GM18507 (cell line): ENCODE results near the gene TEAD1.

Source experiments
- DNase-seq: peaks from one replicate; pipeline ENCODE4 v3.0.0; 2011; ENCODE audit warnings: low read depth; ENCODE audit not compliant: insufficient read length; ENCODE audit errors: extremely low spot score
- FAIRE-seq: peaks from 2 replicates; lab custom pipeline; 2011; peaks lifted over from hg19 to GRCh38; lab: Jason Lieb, UNC

TEAD1 gene

DNA sequence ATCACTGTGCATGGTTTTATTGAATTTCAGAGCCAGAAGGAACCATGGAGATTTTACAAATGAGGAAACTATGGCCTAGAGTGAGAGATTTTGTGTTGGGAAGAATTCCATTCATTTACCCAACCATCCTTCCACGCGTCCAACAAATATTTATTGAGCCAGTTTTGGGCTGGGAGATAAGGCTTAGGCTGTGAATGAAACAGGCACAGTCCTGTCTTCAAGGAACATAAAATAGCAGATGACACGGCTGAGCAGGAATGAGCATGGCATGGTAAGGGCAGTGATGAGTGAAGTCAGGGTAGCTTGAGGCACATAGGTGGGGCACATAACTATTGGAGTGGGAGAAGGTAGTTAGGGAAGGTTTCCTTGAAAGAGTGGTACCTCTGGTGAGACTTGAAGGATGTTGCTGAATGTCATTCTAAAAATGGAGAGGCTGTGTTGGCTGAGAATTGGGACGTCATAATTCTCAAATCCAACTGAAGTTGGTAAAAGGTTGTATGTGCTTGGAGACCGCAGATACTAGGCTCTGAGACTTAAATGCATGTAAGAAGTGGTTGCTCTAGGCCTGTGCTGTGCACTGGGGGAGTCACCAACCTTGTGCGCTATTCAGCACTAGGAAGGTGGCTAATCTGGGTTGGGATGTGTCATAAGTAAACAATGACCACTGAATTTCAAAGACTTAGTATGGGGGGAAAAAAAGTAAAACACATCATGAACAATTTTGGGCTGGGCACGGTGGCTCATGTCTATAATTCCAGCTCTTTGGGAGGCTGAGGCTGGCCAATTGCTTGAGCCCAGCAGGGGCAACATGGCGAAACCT lies 51.9 kb downstream of the TEAD1 start:
- no peak for FAIRE-seq
- no peak for DNase-seq

DNA sequence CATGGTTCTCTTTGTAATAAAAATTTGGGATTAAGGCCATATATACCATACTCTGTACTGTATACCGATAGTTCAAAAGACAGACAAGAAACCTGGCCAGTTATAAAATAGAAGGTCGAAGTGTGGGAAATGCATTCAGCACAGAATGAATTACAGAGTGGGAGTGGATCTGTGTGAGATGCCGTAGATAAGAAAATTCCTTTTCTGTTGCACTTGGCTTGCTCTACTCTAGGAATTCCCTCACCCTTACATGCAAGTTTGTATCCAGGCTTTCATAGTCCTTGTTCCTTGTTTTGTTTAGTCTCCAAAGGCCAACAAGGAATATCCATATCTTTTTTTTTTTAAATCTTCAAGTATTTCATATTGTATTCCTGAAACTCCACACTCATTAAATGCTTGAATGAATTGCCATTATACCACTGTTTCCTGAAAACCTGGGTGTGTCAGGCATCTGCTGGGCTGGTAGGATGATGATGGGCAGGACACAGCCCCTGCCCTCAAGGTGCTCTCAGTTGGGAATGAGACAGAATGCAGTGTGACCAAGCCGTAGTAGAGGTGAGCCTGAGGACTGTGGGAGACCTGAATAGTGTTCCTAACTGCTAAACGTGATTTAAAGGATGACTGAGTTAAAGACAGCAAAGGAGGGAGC lies 53.5 kb downstream of the TEAD1 start:
- FAIRE-seq = no peak
- DNase-seq = no peak

DNA sequence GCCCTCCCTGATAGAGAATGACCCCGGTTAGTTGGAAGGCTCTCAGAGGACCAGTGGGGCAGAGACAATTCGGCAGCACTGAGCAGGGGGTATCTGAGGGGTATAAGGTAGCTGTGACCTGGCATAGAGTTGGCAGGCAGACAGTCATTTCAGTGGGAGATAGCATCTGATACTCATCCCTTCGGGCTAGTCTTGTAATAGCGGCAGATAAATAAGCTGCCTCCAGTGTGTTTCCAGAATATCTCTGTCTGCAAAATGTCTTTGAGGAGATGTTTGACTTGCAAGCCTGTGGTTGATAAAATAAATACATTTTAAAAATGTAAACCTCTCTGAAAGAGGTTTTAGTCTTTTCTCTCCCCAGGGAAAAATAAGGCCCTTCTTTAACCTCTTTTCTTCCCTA lies 54.2 kb downstream of the TEAD1 start:
- DNase-seq (no peak), FAIRE-seq (no peak)

DNA sequence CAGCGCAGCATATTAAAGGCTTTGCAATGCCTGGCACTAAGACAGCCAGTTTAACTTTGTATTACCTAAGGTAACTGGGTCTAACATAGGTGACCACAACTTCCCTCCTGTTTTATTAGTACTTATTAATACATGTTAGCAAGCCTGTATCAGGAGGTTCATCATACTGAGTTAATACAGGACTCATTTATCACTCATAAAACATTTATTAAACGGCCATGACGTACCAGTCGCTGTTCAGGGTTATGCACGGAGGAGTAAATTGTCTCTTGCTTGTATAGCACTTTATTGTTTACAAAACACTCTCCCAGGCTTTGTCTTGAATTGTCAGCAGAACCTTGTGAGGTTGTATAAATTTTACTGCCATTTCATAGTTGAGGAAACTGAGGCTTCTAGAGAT lies 55.7 kb downstream of the TEAD1 start:
- DNase-seq (no peak), FAIRE-seq (no peak)

DNA sequence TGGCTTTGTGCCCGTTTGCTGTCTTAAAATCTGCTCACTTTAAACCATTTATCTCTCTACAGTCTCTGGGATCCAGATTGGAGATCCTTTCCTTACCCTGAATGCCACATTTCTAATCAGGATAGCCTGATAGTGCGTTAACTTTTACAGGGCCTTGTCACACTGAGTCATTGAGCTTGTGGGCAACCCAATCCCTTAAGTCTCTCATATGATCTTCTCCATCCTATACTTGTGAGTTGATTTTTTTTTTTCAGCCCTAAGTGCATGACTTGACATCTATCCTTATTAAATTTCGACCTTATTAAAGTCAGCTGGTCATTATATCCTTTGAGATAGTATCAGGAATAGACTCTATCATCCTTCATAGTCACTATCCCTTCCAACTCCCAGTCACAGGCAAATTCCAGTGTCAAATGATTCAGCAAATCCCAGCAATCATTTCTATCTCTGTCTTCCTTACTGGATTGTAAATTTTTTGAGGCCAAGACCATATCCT lies 57.7 kb downstream of the TEAD1 start:
- DNase-seq (no peak), FAIRE-seq (no peak)

DNA sequence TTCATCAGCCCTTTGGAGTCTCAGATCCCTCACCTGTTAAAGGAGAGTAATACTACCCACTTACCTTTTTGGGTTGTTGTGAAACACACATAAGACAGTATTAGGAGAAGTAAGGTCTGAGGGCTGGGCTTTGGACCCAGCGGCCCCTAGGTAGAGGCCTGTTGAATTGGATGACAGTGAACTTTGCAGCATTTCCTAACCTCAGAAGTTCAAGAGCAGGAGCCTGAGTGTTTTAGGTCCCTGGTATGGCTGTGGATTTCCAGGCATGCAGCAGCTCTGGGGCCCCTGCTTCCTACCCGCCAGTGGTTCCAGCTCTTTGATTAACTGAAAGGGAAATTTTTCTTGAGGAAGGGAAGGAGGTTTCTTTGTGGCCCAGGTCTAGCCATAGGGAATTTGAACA lies 58.9 kb downstream of the TEAD1 start:
- DNase-seq = no peak
- FAIRE-seq = no peak

DNA sequence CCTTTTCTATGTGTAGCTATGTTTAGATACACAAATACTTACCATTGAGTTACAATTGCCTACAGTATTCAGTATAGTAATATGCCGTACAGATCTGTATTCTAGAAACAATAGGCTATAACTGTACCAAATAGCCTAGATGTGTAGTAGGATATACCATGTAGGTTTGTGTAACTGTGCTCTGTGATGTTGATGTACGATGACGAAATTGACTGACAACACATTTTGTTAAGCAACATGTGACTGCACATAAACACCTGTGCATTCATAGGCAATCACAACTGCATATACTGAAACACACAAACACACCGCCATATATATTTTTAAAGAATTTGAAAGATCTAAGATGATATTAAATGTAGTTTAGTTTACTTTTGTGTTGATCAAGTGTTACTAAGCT lies 60.4 kb downstream of the TEAD1 start:
- FAIRE-seq = no peak
- DNase-seq = no peak

DNA sequence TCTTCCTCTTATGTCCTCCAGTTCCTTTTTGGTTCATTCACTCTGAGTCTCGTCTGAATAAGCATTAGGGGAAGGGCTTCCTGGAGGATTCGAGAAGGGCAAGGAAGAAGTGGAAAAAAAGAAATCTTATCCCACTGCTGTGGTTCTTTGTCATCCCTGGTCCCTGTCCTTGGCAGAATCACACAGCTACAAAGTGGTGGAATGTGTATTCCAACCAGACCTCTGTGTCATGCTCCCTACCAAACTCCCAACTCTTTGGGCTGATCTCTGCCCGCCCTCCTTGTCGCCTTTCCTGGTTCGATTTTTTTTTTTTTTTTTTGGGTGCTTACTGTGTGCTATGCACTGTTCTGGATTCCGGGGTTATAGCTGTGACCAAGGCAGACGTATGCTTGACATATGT lies 61.0 kb downstream of the TEAD1 start:
- DNase-seq (no peak), FAIRE-seq (no peak)

DNA sequence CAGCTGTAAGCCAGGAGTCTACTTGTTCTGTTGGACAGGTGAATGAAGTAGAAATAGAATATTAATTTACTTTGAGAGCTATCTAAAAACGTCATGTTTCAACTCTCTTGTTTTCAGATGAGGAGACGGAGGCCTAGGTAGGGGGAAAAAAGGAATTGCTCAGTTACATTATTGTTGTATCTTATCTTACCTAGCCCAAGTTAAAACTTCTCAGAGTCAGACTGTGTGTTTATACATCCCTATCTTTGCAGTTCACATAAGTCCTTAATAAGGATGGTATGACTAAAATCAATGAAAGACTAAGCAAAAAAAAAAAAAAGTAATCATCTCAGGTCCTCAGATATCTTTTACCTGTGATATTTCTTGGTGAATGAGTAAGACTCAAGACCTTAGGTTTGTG lies 62.8 kb downstream of the TEAD1 start:
- DNase-seq (no peak), FAIRE-seq (no peak)

DNA sequence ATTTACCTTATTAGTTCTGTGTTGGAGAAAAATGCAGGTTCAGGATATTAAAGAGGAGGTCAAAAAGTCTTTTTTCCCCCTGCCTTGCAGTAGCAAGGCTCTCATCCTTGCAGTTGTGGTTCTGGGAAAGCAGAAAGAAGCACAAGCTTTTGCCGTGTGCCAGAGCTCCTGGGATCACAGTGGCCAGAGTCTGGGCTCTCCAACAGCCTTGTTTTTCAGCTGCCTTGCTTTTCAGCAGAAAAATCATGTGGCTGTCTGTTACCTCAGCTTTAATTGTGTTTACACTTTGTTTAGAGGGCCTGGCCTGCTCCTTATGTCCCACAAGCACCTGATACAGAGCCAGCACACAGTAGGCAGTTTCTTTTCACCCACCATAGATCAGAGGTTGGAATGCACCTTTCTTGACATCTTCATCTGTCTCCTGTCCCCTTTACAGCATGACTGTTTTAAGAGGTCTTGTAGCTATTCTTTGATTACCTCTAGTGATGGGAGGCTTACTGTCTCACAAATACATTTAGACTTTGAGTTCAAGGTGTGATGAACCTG lies 67.5 kb downstream of the TEAD1 start:
- FAIRE-seq (no peak), DNase-seq (no peak)

DNA sequence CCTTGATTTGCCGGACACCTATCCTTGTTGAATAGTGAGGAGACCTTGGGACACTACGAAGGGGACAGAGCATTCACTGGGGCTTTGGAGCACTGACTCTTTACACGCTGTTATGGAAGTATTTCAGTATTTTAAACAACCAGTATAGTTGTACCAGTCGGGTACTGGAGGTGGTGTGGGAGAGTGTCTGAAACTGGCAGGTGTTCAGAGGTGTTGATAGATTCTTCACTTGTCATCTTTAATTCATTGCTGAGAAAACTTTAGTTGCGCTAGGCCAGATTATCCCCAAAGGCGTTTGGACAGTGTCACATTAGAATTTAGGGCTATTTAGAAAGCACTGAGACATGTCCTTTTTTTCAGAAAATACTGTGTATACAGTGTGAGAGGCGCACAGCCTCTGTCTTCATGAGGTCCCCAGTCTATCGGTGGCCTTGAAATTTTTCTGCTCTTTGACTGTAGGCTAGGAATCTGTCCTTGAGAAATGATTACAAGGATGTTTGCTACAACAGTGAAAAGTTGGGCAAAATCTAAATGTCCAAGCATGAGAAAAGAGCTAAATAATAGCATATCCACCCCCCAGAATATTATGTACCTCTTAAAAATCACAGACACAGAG lies 69.7 kb downstream of the TEAD1 start:
- DNase-seq = no peak
- no peak for FAIRE-seq

DNA sequence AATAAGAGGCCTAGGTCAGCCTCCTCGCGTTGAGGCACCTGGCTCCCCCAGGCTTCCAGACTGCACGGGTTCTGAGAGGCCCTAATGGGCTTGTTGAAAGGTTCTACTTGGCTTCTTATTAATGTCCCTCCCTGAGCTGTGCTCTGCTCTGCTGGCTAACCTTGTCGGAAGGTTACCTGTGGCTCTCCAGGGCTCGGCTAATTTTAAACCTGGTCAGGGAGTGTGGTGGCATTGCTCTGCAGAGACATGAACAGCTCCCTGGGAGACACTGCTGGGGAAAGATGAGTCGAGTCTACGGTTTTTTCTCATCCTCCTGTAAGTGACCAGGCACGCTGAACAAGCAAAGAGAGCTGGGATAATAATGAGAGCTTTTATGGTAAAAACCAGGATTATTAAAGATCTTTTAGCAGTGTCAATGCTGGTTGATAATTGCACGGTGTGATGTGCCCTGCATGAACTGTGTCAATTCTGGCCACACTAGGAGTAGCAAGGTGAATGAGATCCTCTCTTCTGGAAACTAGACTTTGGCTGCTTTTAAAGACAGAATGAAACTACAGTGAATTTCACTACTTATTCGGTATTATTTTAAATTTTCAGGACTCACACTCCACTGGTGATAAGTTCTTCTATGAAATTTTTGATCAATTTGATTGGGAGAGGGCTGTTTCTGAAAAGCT lies 70.7 kb downstream of the TEAD1 start:
- DNase-seq = no peak

DNA sequence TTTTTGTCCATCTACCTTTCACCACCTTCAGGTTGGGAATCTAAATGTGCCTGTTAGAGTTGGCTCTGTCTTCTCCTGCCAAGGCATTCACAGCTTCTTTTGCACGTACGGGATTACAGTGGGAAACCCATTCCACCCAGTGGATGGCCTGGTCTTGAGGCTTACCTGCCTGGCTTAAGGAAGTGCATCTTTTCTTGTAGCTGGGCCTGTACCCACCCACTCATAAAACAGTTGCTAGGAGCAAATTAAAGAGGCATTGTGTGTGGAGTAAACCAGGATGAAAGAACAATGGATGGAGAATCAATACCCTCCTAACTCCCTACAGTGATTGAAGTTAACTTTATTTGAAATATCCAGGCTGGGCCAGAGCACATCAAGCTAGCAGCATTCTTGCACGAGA lies 71.6 kb downstream of the TEAD1 start:
- DNase-seq = no peak
- FAIRE-seq = no peak

More for the DNA sequence above, 70.7 kb downstream of the TEAD1 start:
- no peak for FAIRE-seq

DNA sequence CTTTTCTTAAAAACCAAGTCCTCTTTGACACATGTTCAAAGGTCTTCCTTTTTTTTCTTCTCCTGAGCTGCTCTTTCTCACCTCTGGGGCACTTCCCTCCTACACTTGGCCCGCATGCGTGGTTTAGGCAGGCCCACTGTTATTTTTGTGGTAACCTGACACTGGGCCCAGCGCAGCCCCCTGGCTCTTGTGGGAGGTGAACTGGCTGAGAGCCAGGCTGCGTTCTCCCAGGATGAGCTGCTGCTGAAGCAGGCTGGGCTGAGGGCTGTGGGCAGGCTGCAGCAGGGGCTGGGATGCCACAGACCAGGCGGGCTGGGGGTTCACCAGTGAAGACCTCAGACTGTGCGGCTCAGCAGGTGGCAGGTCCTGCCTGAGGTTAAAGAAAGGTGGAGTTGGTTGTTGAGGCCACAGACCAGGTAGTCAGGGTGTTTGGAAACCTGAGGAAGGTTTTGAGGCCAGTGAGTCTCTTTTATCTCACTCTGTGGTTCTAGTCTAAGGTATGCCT lies 72.4 kb downstream of the TEAD1 start:
- DNase-seq = no peak
- no peak for FAIRE-seq

DNA sequence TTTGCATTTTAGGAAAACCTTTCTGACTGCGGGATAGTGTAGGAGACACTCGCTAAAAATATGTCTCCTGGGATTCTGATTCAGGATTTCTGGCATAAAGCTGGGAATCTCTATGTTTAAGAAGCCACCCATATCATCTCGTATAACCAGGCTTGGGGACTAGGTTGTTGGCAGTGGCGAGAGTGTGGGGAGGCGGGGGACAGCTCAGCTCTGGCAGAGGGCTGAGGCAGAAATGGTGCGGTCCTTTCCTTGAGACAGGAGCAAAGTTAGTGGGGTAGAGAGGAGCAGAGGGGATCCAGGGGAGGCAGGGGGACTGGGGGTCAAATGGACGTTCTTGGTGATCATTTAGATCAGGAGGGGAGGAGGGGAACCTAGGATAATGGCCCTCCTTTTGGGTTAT lies 74.3 kb downstream of the TEAD1 start:
- DNase-seq = no peak
- FAIRE-seq = no peak

DNA sequence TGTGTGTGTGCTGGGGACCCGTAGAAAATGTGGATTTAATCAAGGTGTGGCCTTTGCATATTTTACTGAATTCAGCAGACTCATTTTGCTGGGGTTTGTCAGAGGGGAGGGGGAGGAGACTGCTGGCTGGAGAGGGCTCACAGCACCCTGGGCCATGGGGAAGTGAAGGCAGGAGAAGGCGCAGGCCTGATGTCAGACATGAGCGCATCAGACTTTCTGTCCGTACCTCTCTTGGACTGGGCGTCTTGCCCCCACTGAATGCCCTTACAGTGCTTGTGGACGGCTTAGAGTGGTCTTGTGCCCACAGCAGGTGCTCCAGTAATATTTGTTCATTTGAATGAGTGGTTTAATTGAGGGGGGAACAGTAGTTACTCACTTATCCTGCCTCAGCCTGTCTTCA lies 75.2 kb downstream of the TEAD1 start:
- FAIRE-seq = no peak

DNA sequence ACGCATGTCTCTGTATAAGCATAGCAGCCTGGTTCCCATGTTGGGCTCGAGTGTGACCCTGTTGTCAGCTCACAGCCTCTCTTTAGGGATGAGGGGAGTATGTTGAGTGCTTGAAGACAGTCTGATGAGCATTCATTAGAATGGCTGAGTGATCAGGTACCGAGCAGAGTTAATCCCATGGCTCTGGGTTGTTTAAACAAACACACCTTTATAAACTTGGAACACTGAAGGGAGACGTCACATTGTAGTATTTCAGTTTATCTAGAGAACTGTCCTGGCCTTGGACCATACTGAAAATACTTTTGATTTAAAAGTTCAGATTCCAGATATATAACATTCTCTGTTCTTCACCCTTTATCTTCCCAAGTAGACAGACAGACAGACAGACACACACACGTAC lies 76.0 kb downstream of the TEAD1 start:
- no peak for DNase-seq
- FAIRE-seq = no peak

More for the DNA sequence above, 75.2 kb downstream of the TEAD1 start:
- no peak for DNase-seq

DNA sequence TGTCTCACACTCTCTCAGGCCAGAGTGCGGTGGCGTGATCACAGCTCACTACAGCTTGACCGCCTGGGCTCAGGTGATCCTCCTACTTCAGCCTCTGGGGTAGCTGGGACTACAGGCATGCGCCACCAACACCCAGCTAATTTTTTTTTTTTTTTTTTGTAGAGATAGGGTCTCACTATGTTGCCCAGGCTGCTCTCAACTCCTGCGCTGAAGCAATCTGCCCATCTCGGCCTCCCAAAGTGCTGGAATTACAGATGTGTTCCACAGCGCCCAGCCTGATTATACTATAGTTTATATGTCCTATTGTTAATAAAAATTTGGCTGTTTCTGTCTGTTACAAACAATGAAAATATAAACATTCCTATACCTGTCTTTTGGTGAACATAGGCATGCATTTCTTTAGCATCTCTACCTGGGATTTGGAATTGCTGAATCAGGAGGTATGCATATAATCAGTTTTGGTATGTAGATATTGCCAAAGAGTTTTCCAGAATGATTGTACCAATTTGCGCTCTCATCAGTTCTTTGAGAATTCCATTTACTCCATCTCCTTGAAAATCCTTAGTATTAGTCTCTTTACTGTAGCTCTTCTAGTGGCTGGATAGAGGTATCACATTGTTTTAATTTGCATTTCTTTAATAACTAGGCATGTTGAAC lies 78.8 kb downstream of the TEAD1 start:
- FAIRE-seq = no peak
- DNase-seq = no peak

DNA sequence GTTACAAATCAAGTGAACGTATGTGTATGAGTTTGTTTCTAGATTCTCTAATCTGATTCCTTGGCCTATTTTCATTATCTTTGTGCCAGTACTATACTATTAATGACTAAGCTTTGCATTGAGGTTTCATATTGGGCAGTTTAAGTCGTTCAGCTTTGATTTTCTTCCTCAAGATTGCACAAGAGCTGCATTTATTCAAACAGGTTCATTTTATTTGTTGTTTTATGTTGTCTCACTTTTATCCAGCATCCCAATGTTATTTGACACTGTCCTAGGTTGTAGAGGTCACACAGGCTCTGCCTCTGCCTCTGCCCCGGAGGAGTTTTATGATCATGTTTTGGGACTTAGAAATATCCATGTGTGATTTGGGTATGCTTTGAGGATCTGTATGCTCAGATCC lies 79.8 kb downstream of the TEAD1 start:
- DNase-seq = no peak
- no peak for FAIRE-seq
